ENCODE data around the gene NFATC1.
"Not testable (repeated sequence)": the region's sequence is repeated elsewhere in the genome, so short reads cannot be mapped to it uniquely, and the experiment has no call there.

NFATC1 gene

DNA sequence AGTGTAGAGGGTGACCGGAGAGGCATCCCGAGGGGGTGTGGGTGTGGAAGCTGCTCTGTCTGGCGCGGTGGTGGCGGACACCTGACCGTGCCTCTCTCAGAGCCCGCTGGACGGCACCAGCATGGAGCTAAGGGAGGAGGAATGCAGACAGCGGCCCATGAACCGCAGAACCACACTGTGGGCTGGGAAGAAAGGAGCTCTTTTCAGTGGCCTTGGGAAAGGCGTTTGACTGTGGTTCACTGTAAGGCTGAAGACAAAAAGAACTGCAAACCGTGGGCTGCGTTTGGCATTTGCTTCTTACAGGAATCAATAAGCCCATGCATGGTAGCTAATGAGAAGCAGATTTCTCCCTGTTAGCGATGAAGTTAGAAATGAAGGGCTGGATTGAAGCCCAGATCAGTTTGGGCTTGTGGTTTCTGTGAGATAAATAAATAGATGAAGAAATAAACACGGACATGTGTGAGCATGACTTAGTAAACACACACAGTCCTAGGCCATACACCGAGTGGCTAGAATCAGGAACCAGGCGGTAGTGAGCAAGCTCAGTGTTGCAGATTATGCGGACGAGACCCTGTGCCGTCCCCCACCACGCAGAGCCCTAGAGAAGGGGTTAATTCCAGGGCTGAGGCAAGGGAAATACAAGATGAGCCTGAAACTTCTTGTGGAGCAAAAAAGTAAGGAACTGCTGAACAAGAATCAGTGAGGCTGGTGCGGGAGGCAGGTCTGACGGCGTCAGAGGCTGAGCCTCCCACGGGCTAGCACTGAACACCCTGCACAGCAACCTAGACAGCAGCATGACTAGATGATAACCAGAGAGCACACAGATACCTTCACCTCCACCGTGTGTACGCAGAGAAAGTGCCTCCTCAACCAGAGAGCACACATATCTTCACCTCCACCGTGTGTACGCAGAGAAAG, 29.3 kb upstream of the NFATC1 start:
- Histone ChIP-seq H3K27ac (ENCODE audit: low read length) (no peak overlapping the region), H3K4me3 (ENCODE audit: low read depth in 1 of 2, low read length in 2 of 2) (no peak overlapping the region), H3K4me1 (ENCODE audit: control insufficient read depth in 1 of 2, insufficient read depth in 2 of 2, low read length in 2 of 2) (no peaks in the 10 kb centered on the region), H3K9me3 (ENCODE audit: control insufficient read depth in 1 of 2, low read length in 2 of 2) (no peaks in the 10 kb centered on the region), H3K36me3 (ENCODE audit: control insufficient read depth in 1 of 2, insufficient read depth in 2 of 2, low read length in 2 of 2) (peaks cover 8 to 26% of the 10 kb centered on the region in 2 donors), H3K27me3 (ENCODE audit: low read depth, low read length) (no peaks in the 10 kb centered on the region)

DNA sequence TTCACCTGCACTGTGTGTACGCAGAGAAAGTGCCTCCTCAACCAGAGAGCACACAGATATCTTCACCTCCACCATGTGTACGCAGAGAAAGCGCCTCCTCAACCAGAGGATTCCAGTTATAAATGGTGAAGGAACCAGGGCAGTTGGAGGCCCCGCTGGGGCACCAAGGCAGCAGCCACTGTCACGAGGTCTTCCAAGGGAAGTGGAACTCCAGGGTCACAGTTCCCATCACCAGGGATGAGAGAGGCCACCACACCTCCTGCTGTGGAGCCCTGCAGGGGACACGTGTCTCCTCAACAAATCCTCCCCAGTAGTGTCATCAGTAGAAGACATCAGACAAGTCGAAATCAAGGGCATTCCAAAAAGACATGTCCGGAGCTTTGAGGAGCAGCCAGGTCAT, 28.2 kb upstream of the NFATC1 start:
- Histone ChIP-seq H3K27ac (ENCODE audit: low read length) (no peak overlapping the region), H3K9me3 (ENCODE audit: control insufficient read depth in 1 of 2, low read length in 2 of 2) (no peaks in the 10 kb centered on the region), H3K4me3 (ENCODE audit: low read depth in 1 of 2, low read length in 2 of 2) (no peak overlapping the region), H3K27me3 (ENCODE audit: low read depth, low read length) (no peaks in the 10 kb centered on the region), H3K4me1 (ENCODE audit: control insufficient read depth in 1 of 2, insufficient read depth in 2 of 2, low read length in 2 of 2) (no peaks in the 10 kb centered on the region), H3K36me3 (ENCODE audit: control insufficient read depth in 1 of 2, insufficient read depth in 2 of 2, low read length in 2 of 2) (peaks cover 7 to 16% of the 10 kb centered on the region in 2 donors)

DNA sequence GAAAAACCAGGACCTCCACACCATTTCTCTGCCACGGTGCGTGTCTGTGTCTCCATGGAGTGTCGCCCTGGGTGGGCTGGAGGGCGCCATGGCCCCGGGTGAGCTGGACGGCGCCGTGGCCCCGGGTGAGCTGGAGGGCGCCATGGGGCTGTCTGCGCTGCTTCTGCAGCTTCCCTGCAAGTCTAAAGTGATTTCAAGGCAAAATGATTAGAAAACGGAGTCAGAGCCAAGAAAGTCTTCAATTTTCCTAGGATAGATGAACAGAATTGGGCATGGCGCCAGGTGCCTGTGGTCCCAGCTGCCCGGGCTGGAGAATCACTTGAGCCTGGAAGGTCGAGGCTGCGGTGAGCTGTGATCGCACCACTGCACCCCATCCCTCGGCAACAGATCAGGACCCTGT, 27.7 kb upstream of the NFATC1 start:
- Histone ChIP-seq H3K36me3 (ENCODE audit: control insufficient read depth in 1 of 2, insufficient read depth in 2 of 2, low read length in 2 of 2) (peaks cover 5 to 15% of the 10 kb centered on the region in 2 donors), H3K27me3 (ENCODE audit: low read depth, low read length) (no peaks in the 10 kb centered on the region), H3K27ac (ENCODE audit: low read length) (no peak overlapping the region), H3K9me3 (ENCODE audit: control insufficient read depth in 1 of 2, low read length in 2 of 2) (no peaks in the 10 kb centered on the region), H3K4me3 (ENCODE audit: low read depth in 1 of 2, low read length in 2 of 2) (no peak overlapping the region), H3K4me1 (ENCODE audit: control insufficient read depth in 1 of 2, insufficient read depth in 2 of 2, low read length in 2 of 2) (no peaks in the 10 kb centered on the region)

DNA sequence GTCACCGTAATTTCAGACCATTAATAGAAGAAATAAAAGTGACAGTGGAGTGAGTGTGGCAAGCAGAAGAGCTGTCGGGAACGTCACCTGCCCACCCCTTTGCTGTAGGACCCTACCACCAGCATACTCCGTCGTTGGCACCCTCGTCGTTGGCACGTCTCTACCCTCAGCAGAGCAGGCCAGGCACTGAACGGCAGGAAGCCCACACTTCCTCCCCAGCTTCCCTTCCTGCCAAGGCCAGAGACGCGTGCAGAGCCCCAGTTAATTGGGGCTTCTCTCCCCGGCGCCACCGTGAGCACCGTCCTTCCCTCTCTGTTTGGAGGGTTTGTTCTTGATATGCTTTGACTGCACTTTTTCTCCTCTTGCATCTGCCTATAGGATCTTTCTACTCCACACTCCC, 27.0 kb upstream of the NFATC1 start:
- no peaks in the 10 kb centered on the region for H3K9me3 ChIP-seq (ENCODE audit: control insufficient read depth in 1 of 2, low read length in 2 of 2)
- no peak overlapping the region for H3K27ac ChIP-seq (ENCODE audit: low read length)
- H3K4me3 ChIP-seq (ENCODE audit: low read depth in 1 of 2, low read length in 2 of 2), result no peak overlapping the region
- H3K4me1 ChIP-seq (ENCODE audit: control insufficient read depth in 1 of 2, insufficient read depth in 2 of 2, low read length in 2 of 2), result no peaks in the 10 kb centered on the region
- peaks cover under 1 to 10% of the 10 kb centered on the region in 2 donors for H3K36me3 ChIP-seq (ENCODE audit: control insufficient read depth in 1 of 2, insufficient read depth in 2 of 2, low read length in 2 of 2)
- H3K27me3 ChIP-seq (ENCODE audit: low read depth, low read length), result no peaks in the 10 kb centered on the region

DNA sequence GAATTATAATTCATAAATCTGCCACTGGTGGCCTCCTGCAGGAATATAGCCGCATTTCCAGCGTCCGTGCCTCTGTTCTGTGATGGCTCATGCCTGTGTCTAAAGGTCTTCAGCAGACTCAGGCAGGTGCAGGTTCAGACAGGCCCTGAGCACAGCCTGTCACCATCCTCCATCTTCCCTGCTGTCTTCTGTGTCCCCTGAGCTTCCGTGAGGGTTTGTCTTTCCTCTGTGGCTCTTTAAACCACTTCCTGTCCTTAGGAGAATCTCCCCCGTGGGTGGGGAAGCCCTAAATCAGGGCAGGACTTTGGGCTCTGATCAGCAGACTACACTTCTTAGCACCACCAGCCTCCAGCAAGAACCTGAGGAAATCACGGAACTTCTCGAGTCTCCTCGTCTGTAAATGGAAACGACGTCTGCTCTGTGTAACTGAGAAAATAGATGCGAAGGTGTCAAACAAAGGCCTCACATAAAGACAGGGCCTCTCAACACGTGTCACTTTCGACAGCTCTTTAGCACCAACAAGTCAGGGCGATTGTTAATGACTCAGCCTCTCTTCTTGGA, 24.1 kb upstream of the NFATC1 start:
- H3K4me1 ChIP-seq (ENCODE audit: control insufficient read depth in 1 of 2, insufficient read depth in 2 of 2, low read length in 2 of 2), result no peaks in the 10 kb centered on the region
- no peak overlapping the region for H3K4me3 ChIP-seq (ENCODE audit: low read depth in 1 of 2, low read length in 2 of 2)
- H3K36me3 ChIP-seq (ENCODE audit: control insufficient read depth in 1 of 2, insufficient read depth in 2 of 2, low read length in 2 of 2), result peaks cover 3 to 14% of the 10 kb centered on the region in 2 donors
- no peaks in the 10 kb centered on the region for H3K9me3 ChIP-seq (ENCODE audit: control insufficient read depth in 1 of 2, low read length in 2 of 2)
- no peak overlapping the region for H3K27ac ChIP-seq (ENCODE audit: low read length)
- H3K27me3 ChIP-seq (ENCODE audit: low read depth, low read length), result no peaks in the 10 kb centered on the region

DNA sequence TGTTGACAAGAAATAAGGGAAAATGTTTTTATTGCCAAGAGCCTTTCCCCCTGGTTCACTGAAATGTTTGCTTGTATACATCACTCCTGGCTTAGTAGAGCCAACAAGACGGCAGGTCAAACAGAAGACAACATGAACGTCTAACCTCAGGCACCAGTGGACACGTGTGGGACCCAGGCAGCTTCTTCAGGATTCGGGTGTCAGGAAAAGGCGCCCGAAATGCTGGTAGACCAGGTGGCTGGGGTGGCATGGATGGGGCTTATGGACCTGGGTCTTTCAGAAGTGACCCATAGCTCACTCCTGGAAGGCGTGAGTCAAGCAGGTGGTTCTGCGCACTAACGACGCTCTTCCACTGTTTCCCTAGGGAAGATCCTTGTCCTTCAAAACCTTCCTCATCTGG, 23.3 kb upstream of the NFATC1 start:
- no peaks in the 10 kb centered on the region for H3K4me1 ChIP-seq (ENCODE audit: control insufficient read depth in 1 of 2, insufficient read depth in 2 of 2, low read length in 2 of 2)
- peaks cover 3 to 19% of the 10 kb centered on the region in 2 donors for H3K36me3 ChIP-seq (ENCODE audit: control insufficient read depth in 1 of 2, insufficient read depth in 2 of 2, low read length in 2 of 2)
- H3K9me3 ChIP-seq (ENCODE audit: control insufficient read depth in 1 of 2, low read length in 2 of 2), result no peaks in the 10 kb centered on the region
- no peaks in the 10 kb centered on the region for H3K27me3 ChIP-seq (ENCODE audit: low read depth, low read length)
- H3K4me3 ChIP-seq (ENCODE audit: low read depth in 1 of 2, low read length in 2 of 2), result no peak overlapping the region
- H3K27ac ChIP-seq (ENCODE audit: low read length), result no peak overlapping the region

DNA sequence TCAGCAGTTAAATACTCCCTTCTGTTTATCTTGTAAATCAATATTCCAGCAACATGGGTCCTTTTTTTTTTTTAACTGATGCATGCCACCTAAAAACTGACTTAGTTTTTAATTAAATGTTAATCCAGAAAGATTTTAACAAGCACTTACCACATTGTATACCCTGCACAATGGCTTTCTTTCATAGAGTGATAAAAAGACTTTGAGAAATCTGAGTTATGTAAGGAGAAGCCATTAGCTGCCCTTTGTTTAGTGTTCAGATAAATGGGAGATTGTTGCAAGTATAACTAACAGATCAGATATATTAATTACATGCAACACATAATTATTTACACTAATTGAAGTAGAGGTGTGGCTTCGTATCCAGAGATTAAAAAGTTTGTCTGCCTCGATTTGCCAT, 22.7 kb upstream of the NFATC1 start:
- Histone ChIP-seq H3K36me3 (ENCODE audit: control insufficient read depth in 1 of 2, insufficient read depth in 2 of 2, low read length in 2 of 2) (peaks cover 3 to 22% of the 10 kb centered on the region in 2 donors), H3K9me3 (ENCODE audit: control insufficient read depth in 1 of 2, low read length in 2 of 2) (no peaks in the 10 kb centered on the region), H3K27ac (ENCODE audit: low read length) (no peak overlapping the region), H3K27me3 (ENCODE audit: low read depth, low read length) (no peaks in the 10 kb centered on the region), H3K4me1 (ENCODE audit: control insufficient read depth in 1 of 2, insufficient read depth in 2 of 2, low read length in 2 of 2) (no peaks in the 10 kb centered on the region), H3K4me3 (ENCODE audit: low read depth in 1 of 2, low read length in 2 of 2) (no peak overlapping the region)

DNA sequence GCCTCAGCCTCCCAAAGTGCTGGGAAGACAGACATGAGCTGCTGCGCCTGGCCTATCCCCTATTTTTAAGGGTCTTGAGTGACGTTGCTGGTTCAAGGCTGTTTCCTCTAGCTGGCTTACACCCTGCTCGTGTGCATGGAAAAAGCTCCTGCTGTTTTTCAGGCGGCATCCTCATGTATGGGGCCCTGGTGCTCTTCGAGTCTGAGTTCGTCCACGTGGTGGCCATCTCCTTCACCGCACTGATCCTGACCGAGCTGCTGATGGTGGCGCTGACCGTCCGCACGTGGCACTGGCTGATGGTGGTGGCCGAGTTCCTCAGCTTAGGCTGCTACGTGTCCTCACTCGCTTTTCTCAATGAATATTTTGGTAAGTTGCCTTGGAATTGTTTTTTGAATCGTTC, 22.0 kb upstream of the NFATC1 start:
- Histone ChIP-seq H3K27ac (ENCODE audit: low read length) (no peak overlapping the region), H3K27me3 (ENCODE audit: low read depth, low read length) (no peaks in the 10 kb centered on the region), H3K9me3 (ENCODE audit: control insufficient read depth in 1 of 2, low read length in 2 of 2) (no peaks in the 10 kb centered on the region), H3K4me1 (ENCODE audit: control insufficient read depth in 1 of 2, insufficient read depth in 2 of 2, low read length in 2 of 2) (peaks cover 0 to 1% of the 10 kb centered on the region in 2 donors), H3K36me3 (ENCODE audit: control insufficient read depth in 1 of 2, insufficient read depth in 2 of 2, low read length in 2 of 2) (peaks cover 3 to 22% of the 10 kb centered on the region in 2 donors), H3K4me3 (ENCODE audit: low read depth in 1 of 2, low read length in 2 of 2) (no peak overlapping the region)

DNA sequence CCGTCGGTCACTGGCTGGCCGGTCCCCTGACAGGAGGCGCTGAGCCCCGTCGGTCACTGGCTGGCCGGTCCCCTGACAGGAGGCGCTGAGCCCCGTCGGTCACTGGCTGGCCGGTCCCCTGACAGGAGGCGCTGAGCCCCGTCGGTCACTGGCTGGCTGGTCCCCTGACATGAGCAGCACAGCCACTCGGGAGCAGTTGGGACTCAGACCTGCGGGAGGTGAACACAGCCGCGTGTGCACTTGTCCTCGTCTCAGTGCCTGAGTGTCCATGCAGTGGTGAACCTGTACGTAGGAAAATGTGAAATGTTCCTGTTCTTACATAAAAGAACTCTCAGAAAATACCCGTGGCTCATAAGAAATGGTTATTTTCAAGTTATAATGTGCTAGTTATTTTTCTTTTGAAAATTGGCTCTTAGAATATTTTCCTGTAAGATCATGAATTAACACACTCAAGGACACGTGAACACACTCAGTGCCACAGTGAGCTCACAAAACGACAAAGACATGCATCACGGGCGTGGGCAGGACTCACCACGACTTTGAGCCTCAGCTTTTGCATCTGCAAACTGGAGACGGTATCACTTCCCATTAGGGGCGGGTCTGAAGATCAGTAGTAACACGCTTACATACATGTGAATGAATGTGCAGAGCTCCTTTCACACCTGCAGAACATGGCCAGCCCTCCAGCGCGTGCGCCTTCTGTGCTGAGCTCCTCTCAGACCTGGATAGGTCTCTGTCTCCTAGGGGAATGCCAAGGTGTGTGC, 21.1 kb upstream of the NFATC1 start:
- H3K36me3 ChIP-seq (ENCODE audit: control insufficient read depth in 1 of 2, insufficient read depth in 2 of 2, low read length in 2 of 2), result peaks cover 3 to 22% of the 10 kb centered on the region in 2 donors

DNA sequence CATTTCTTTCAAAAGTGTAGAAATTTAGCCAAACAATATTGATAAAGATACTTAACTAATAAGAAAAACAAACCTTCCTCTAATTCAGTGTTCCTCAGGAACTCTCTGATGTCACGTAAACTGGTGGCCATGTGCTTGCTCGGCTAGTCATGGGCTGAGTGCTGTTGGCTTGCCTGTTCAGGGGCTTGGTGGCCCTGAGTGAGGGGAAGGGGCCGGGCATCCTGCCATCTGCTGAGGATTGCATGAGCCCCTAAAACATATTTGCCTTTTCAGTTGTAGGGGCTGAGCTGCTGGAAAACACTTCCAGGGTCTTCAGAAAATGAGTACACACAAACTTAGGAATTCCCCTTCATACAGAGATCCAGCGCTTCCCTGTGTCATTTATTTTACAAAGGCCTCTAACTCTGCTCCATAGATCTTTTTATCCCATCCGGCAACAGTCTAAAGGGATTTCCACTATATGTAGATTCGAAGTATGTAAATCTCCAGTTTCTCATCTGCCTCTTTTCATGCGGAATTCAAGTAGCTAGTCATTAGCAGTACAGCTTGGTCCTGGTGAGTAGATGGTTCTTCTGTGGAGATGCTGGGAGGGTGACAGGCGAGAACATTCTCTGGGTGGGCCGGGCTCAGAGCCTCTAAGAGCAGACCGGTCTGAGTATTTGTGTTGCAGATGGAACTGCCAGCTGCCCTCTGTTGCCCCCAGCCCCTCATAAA, 20.1 kb upstream of the NFATC1 start:
- H3K4me1 ChIP-seq (ENCODE audit: control insufficient read depth in 1 of 2, insufficient read depth in 2 of 2, low read length in 2 of 2), result peaks cover 0 to 3% of the 10 kb centered on the region in 2 donors

More for the DNA sequence above, 21.1 kb upstream of the NFATC1 start:
- H3K4me1 ChIP-seq (ENCODE audit: control insufficient read depth in 1 of 2, insufficient read depth in 2 of 2, low read length in 2 of 2), result peaks cover 0 to 3% of the 10 kb centered on the region in 2 donors
- H3K27ac ChIP-seq (ENCODE audit: low read length), result no peak overlapping the region
- H3K27me3 ChIP-seq (ENCODE audit: low read depth, low read length), result no peaks in the 10 kb centered on the region
- no peak overlapping the region for H3K4me3 ChIP-seq (ENCODE audit: low read depth in 1 of 2, low read length in 2 of 2)
- H3K9me3 ChIP-seq (ENCODE audit: control insufficient read depth in 1 of 2, low read length in 2 of 2), result no peaks in the 10 kb centered on the region

DNA sequence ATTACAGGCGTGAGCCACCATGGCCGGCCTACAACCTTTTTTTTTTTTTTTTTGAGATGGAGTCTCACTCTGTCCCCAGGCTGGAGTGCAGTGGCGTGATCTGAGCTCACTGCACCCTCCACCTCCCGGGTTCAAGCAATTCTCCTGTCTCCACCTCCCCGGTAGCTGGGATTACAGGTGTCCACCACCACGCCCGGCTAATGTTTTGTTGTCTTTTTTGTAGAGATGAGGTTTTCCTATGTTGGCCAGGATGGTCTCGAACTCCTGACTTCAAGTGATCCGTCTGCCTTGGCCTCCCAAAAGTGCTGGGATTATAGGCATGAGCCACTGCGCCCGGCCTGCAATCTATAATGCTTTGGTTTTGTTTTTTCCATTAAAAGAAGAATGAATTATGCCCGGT, 19.1 kb upstream of the NFATC1 start:
- H3K27ac ChIP-seq (ENCODE audit: low read length); H3K9me3 ChIP-seq (ENCODE audit: control insufficient read depth in 1 of 2, low read length in 2 of 2); H3K4me1 ChIP-seq (ENCODE audit: control insufficient read depth in 1 of 2, insufficient read depth in 2 of 2, low read length in 2 of 2); H3K4me3 ChIP-seq (ENCODE audit: low read depth in 1 of 2, low read length in 2 of 2); H3K27me3 ChIP-seq (ENCODE audit: low read depth, low read length): not testable (repeated sequence)
- peaks cover 3 to 22% of the 10 kb centered on the region in 2 donors for H3K36me3 ChIP-seq (ENCODE audit: control insufficient read depth in 1 of 2, insufficient read depth in 2 of 2, low read length in 2 of 2)

More for the DNA sequence above, 20.1 kb upstream of the NFATC1 start:
- Histone ChIP-seq H3K27me3 (ENCODE audit: low read depth, low read length) (no peaks in the 10 kb centered on the region), H3K9me3 (ENCODE audit: control insufficient read depth in 1 of 2, low read length in 2 of 2) (no peaks in the 10 kb centered on the region), H3K27ac (ENCODE audit: low read length) (no peak overlapping the region), H3K36me3 (ENCODE audit: control insufficient read depth in 1 of 2, insufficient read depth in 2 of 2, low read length in 2 of 2) (peaks cover 3 to 22% of the 10 kb centered on the region in 2 donors), H3K4me3 (ENCODE audit: low read depth in 1 of 2, low read length in 2 of 2) (no peak overlapping the region)
